Fibroblast of lung (primary cell): ENCODE measurements around the gene ETV1. TPM values are rescaled to one million over a fixed set of nuclear protein-coding genes. Genes with fewer than 3 reads are reported as not detected.

Source experiments
- DNase-seq, 2 donors: peaks; one replicate each; pipeline versions ENCODE4 v3.0.0 to v3.0.0-alpha.2; 2010; ENCODE audit warnings: low read depth in 2 of 2
- H2AFZ ChIP-seq: 2 replicates; pipeline ENCODE4 v1.5.1; 2012; ENCODE audit warnings: low read length, control low read depth, inconsistent platforms
- H3K27ac ChIP-seq: 2 replicates; pipeline ENCODE4 v1.5.1; 2011; ENCODE audit warnings: low read length, control low read depth; ENCODE audit not compliant: insufficient read depth
- H3K27me3 ChIP-seq: 2 replicates; pipeline ENCODE4 v1.5.1; 2011; ENCODE audit warnings: mild to moderate bottlenecking, low read length; ENCODE audit not compliant: control insufficient read depth, insufficient read depth
- H3K36me3 ChIP-seq: 2 replicates; pipeline ENCODE4 v1.5.1; 2011; ENCODE audit warnings: low read length; ENCODE audit not compliant: control insufficient read depth, insufficient read depth
- H3K4me1 ChIP-seq: 2 replicates; pipeline ENCODE4 v1.5.1; 2011; ENCODE audit warnings: low read length; ENCODE audit not compliant: control insufficient read depth, insufficient read depth; ENCODE audit errors: extremely low read depth
- H3K4me2 ChIP-seq: 2 replicates; pipeline ENCODE4 v1.5.1; 2011; ENCODE audit warnings: low read length, control low read depth; ENCODE audit not compliant: insufficient read depth; ENCODE audit errors: extremely low read depth
- H3K4me3 ChIP-seq, 4 experiments: fragments of 200-600 bp in 1 of 4; sonication (generic) in 1 of 4; replicated peaks in 1 of 4; 2 replicates each; pipeline ENCODE4 v1.5.1; 2011 to 2016; ENCODE audit warnings: low read length in 4 of 4, low read depth in 3 of 4, mild to moderate bottlenecking in 3 of 4, control low read depth in 2 of 4, inconsistent platforms in 1 of 4, mixed read lengths in 1 of 4; ENCODE audit not compliant: insufficient read depth in 1 of 4; ENCODE audit errors: control extremely low read depth in 1 of 4
- H3K79me2 ChIP-seq: 2 replicates; pipeline ENCODE4 v1.5.1; 2012; ENCODE audit warnings: mild to moderate bottlenecking, low read length, inconsistent platforms; ENCODE audit not compliant: control insufficient read depth, insufficient read depth
- H3K9ac ChIP-seq: 2 replicates; pipeline ENCODE4 v1.5.1; 2011; ENCODE audit warnings: mild to moderate bottlenecking, low read length, control low read depth; ENCODE audit not compliant: insufficient read depth
- H3K9me3 ChIP-seq: 2 replicates; pipeline ENCODE4 v1.5.1; 2012; ENCODE audit warnings: low read depth, low read length; ENCODE audit not compliant: control insufficient read depth, insufficient read depth
- H4K20me1 ChIP-seq: 2 replicates; pipeline ENCODE4 v1.5.1; 2011; ENCODE audit warnings: low read length; ENCODE audit not compliant: control insufficient read depth, insufficient read depth; ENCODE audit errors: extremely low read depth
- CTCF ChIP-seq, 2 donors: IDR thresholded peaks in 1 of 2; conservative IDR thresholded peaks in 1 of 2; 1 replicate in 1 of 2; 2 replicates in 1 of 2; pipeline ENCODE4 v1.5.1; 2011 to 2012; ENCODE audit warnings: low read length in 2 of 2, control low read depth in 1 of 2, inconsistent platforms in 1 of 2, low read depth in 1 of 2, mild to moderate bottlenecking in 1 of 2
- EZH2 ChIP-seq: IDR thresholded peaks from 2 replicates; pipeline ENCODE4 v1.5.1; 2012; ENCODE audit warnings: low read length, control low read depth, mild to moderate bottlenecking; ENCODE audit errors: missing control alignments
- polyA plus RNA-seq, 2 donors: library from polyadenylated mRNA; depleted of rRNA in 1 of 2; stranded (reverse) in 1 of 2; unstranded in 1 of 2; fragments of >200 nt; gene quantifications; 2 replicates each; pipeline ENCODE4 v1.2.1, GENCODE V29; 2011 to 2012; ENCODE audit warnings: missing spikeins in 1 of 2
- total RNA-seq: library from RNA; depleted of rRNA; stranded (reverse); fragments of >200 nt; gene quantifications from 2 replicates; pipeline ENCODE4 v1.2.1, GENCODE V29; 2014

ETV1 gene
- total and polyA plus RNA-seq, 2 donors (not counting 1 experiment from before 2014, with no cell fraction given) = 13.3 to 26.4 TPM

GRCh38 chr7:13844954-13845353, 144.5 kb downstream of the ETV1 start:
- no peaks in the 10 kb centered on the region for H3K9me3 ChIP-seq
- H3K79me2 ChIP-seq = no peaks in the 10 kb centered on the region
- H3K36me3 ChIP-seq = no peaks in the 10 kb centered on the region
- no peak overlapping the region for H3K4me2 ChIP-seq
- TF ChIP-seq CTCF (conservative IDR thresholded peaks at IDR 0.05 in 1 of 2, IDR thresholded peaks at IDR 0.05 in 1 of 2; ENCODE audit: low read depth in 1 of 2, low read length in 2 of 2) (no peak), EZH2 (no peak)
- peaks cover 11% of the 10 kb centered on the region for H3K4me1 ChIP-seq
- no peak overlapping the region for H3K4me3 ChIP-seq
- no peak overlapping the region for H3K9ac ChIP-seq
- no peaks in the 10 kb centered on the region for H4K20me1 ChIP-seq
- no peak overlapping the region for H3K27ac ChIP-seq
- H2AFZ ChIP-seq = no peak overlapping the region
- DNase-seq = no peak
- H3K27me3 ChIP-seq = no peaks in the 10 kb centered on the region

GRCh38 chr7:13841284-13841683, 148.2 kb downstream of the ETV1 start:
- no peak overlapping the region for H3K4me3 ChIP-seq
- H3K4me1 ChIP-seq = no peaks in the 10 kb centered on the region
- H3K9me3 ChIP-seq = no peaks in the 10 kb centered on the region
- no peaks in the 10 kb centered on the region for H3K79me2 ChIP-seq
- no peaks in the 10 kb centered on the region for H3K36me3 ChIP-seq
- H2AFZ ChIP-seq = no peak overlapping the region
- TF ChIP-seq EZH2 (no peak), CTCF (conservative IDR thresholded peaks at IDR 0.05 in 1 of 2, IDR thresholded peaks at IDR 0.05 in 1 of 2; ENCODE audit: low read depth in 1 of 2, low read length in 2 of 2) (no peak)
- H4K20me1 ChIP-seq = no peaks in the 10 kb centered on the region
- H3K9ac ChIP-seq = no peak overlapping the region
- no peak overlapping the region for H3K4me2 ChIP-seq
- H3K27me3 ChIP-seq = no peaks in the 10 kb centered on the region
- no peak overlapping the region for H3K27ac ChIP-seq
- DNase-seq = no peak
